ENCODE results near the gene CSNK1G1.
"Not testable (repeated sequence)": the region's sequence is repeated elsewhere in the genome, so short reads cannot be mapped to it uniquely, and the experiment has no call there.

- not testable (repeated sequence) for TF ChIP-seq CTCF (IDR thresholded peaks at IDR 0.05; ENCODE audit: low read depth, low read length); MAX (IDR thresholded peaks at IDR 0.05; ENCODE audit: low read depth, low read length); POLR2A (IDR thresholded peaks at IDR 0.05; ENCODE audit: extremely low read depth, insufficient read length); MYC (IDR thresholded peaks at IDR 0.05; ENCODE audit: low read depth, low read length)
These were observed 15.4 kb upstream of the CSNK1G1 start for GRCh38 chr15:64371383-64371782.

Data from NB4 (cell line).